HepG2 (cell line): Measurements from ENCODE around the gene BCAM. TPM values are rescaled to one million over a fixed set of nuclear protein-coding genes. Genes with fewer than 3 reads are reported as not detected.

Experiments
- ATF7-NPFF ChIP-seq: sonication (generic); formaldehyde crosslinking; IDR thresholded peaks from 2 replicates; pipeline ENCODE4 v1.8.1; 2023; ENCODE audit warnings: mild to moderate bottlenecking, low read depth, missing genetic modification reagents, moderate library complexity
- ETV5 ChIP-seq: IDR thresholded peaks from 2 replicates; pipeline ENCODE4 v1.6.1; 2018; ENCODE audit warnings: missing biosample characterization, missing genetic modification reagents, inconsistent platforms, borderline replicate concordance
- HIVEP1 ChIP-seq: sonication (generic); formaldehyde crosslinking; IDR thresholded peaks from 2 replicates; pipeline ENCODE4 v1.4.0; 2020; ENCODE audit warnings: mild to moderate bottlenecking, missing genetic modification reagents
- MTA1 ChIP-seq: sonication (generic); formaldehyde crosslinking; IDR thresholded peaks from 2 replicates; pipeline ENCODE4 v1.4.0; 2020; ENCODE audit warnings: missing genetic modification reagents, mild to moderate bottlenecking, borderline replicate concordance
- NFE2L1 ChIP-seq: sonication (generic); formaldehyde crosslinking; IDR thresholded peaks from 2 replicates; pipeline ENCODE4 v1.4.0; 2020; ENCODE audit warnings: missing genetic modification reagents, mild to moderate bottlenecking, borderline replicate concordance
- NFKB2 ChIP-seq: sonication (generic); formaldehyde crosslinking; IDR thresholded peaks from 2 replicates; pipeline ENCODE4 v1.4.0; 2020; ENCODE audit warnings: missing genetic modification reagents, borderline replicate concordance
- STAG1 ChIP-seq: sonication (generic); formaldehyde crosslinking; IDR thresholded peaks from 2 replicates; pipeline ENCODE4 v1.4.0; 2020; ENCODE audit warnings: missing genetic modification reagents
- THAP11 ChIP-seq: IDR thresholded peaks from 2 replicates; pipeline ENCODE4 v1.6.1; 2016; ENCODE audit warnings: missing biosample characterization, missing genetic modification reagents
- TRIM24 ChIP-seq: sonication (generic); formaldehyde crosslinking; IDR thresholded peaks from 2 replicates; pipeline ENCODE4 v1.8.0; 2022; ENCODE audit warnings: mild to moderate bottlenecking, missing genetic modification reagents
- XRCC5 ChIP-seq: fragments of 200-400 bp; formaldehyde crosslinking; optimal IDR thresholded peaks from 2 replicates; pipeline ENCODE3; 2017; ENCODE audit warnings: mild to moderate bottlenecking, low read length
- ZBTB21 ChIP-seq: sonication (generic); formaldehyde crosslinking; IDR thresholded peaks from 2 replicates; pipeline ENCODE4 v1.4.0; 2020; ENCODE audit warnings: missing genetic modification reagents
- ZNF34 ChIP-seq: sonication (generic); formaldehyde crosslinking; IDR thresholded peaks from 2 replicates; pipeline ENCODE4 v1.4.0; 2020; ENCODE audit warnings: mild to moderate bottlenecking, missing genetic modification reagents, borderline replicate concordance
- ZNF468 ChIP-seq: sonication (generic); formaldehyde crosslinking; IDR thresholded peaks from 2 replicates; pipeline ENCODE4 v1.8.0; 2022; ENCODE audit warnings: mild to moderate bottlenecking, moderate library complexity, missing genetic modification reagents
- ZNF616 ChIP-seq: sonication (generic); formaldehyde crosslinking; IDR thresholded peaks from 2 replicates; pipeline ENCODE4 v1.5.0; 2020; ENCODE audit warnings: low read depth, mild to moderate bottlenecking, missing genetic modification reagents
- polyA plus RNA-seq, 8 experiments: library from polyadenylated mRNA; depleted of rRNA in 3 of 8; stranded (reverse) in 7 of 8; unstranded in 1 of 8; fragments of >200 nt; fragmentation: Illumina TruSeq in 4 of 8; extraction: Trizol in 4 of 8; gene quantifications; 2 replicates each; pipeline versions ENCODE4 v1.2.1 to v1.2.3, GENCODE V29; 2011 to 2016; ENCODE audit warnings: low read depth in 4 of 8, missing spikeins in 1 of 8, mixed read lengths in 1 of 8; ENCODE audit not compliant: insufficient read depth in 1 of 8
- total RNA-seq, 5 experiments: library from RNA; depleted of rRNA; stranded (reverse); fragments of >200 nt; fragmentation: Illumina TruSeq; extraction: Trizol; gene quantifications; 2 replicates each; pipeline ENCODE4 v1.2.3, GENCODE V29; 2016; ENCODE audit warnings: low read depth in 1 of 5
- TF ChIP-seq, protein P1 (sequence below): sonication (generic); formaldehyde crosslinking; IDR thresholded peaks from 2 replicates; pipeline ENCODE4 v1.4.0; 2020; ENCODE audit warnings: missing genetic modification reagents, borderline replicate concordance
- TF ChIP-seq, protein P2 (sequence below): sonication (generic); formaldehyde crosslinking; IDR thresholded peaks from 2 replicates; pipeline ENCODE4 v1.8.1; 2023; ENCODE audit warnings: mild to moderate bottlenecking, moderate library complexity, missing genetic modification reagents
- TF ChIP-seq, protein P3 (sequence below): sonication (generic); formaldehyde crosslinking; IDR thresholded peaks from 2 replicates; pipeline ENCODE4 v1.4.0; 2020; ENCODE audit warnings: missing genetic modification reagents
- TF ChIP-seq, protein P4 (sequence below): IDR thresholded peaks from 2 replicates; pipeline ENCODE4 v1.6.1; 2016; ENCODE audit warnings: mild to moderate bottlenecking, missing biosample characterization, missing genetic modification reagents
- TF ChIP-seq, protein P5 (sequence below): sonication (generic); formaldehyde crosslinking; IDR thresholded peaks from 2 replicates; pipeline ENCODE4 v1.4.0; 2020; ENCODE audit warnings: missing genetic modification reagents, low read depth, mild to moderate bottlenecking, borderline replicate concordance

Gene BCAM
- total and polyA plus RNA-seq, 2 of the 13 experiments (the other 11 are each of a cell fraction or from before 2014, with no cell fraction given), result 51.2 to 62.7 TPM

DNA sequence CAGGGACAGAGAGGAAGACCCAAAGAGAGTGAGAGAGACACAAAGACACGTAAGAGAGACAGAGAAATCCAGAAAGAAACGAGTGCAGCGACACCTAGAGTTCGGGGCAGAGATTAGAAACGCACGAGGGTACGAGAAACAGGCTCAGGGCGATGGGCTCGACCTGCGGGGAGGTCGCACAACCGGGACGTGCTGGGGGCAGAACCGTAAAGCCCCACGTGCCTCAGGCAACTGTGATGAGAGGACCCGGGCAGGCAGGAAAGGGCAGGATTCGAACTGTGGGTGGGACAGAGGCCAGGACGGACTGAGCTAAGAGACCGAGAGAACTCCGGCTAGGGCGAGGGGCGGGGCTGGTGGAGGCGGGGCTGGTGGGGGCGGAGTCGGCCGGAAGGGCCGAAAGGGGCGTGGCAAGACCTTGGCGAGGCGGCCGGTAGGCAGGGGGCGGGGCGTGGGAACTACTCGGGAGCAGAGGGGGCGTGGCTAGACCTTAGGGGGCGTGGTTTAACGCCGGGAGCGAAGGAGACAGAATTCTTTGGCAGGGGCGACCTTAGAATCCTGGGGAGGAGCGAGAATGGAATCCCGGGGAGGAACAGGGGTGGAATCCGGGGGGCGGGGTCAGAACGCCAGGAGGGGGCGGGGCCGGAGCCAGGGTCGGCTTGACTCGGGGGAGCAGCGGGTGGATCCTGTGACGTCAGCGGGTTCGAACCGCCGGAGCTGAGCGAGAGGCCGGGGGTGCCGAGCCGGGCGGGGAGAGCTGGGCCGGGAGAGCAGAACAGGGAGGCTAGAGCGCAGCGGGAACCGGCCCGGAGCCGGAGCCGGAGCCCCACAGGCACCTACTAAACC is 36.9 kb downstream of the BCAM start, which contains the start of gene NECTIN2 (continued):
- TF ChIP-seq, protein P1, sequence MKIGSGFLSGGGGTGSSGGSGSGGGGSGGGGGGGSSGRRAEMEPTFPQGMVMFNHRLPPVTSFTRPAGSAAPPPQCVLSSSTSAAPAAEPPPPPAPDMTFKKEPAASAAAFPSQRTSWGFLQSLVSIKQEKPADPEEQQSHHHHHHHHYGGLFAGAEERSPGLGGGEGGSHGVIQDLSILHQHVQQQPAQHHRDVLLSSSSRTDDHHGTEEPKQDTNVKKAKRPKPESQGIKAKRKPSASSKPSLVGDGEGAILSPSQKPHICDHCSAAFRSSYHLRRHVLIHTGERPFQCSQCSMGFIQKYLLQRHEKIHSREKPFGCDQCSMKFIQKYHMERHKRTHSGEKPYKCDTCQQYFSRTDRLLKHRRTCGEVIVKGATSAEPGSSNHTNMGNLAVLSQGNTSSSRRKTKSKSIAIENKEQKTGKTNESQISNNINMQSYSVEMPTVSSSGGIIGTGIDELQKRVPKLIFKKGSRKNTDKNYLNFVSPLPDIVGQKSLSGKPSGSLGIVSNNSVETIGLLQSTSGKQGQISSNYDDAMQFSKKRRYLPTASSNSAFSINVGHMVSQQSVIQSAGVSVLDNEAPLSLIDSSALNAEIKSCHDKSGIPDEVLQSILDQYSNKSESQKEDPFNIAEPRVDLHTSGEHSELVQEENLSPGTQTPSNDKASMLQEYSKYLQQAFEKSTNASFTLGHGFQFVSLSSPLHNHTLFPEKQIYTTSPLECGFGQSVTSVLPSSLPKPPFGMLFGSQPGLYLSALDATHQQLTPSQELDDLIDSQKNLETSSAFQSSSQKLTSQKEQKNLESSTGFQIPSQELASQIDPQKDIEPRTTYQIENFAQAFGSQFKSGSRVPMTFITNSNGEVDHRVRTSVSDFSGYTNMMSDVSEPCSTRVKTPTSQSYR (CRISPR knock-in tag), result 0 out of 2 replicates have a peak, but pooled peaks have one; percentile 6
- TF ChIP-seq, protein P2, sequence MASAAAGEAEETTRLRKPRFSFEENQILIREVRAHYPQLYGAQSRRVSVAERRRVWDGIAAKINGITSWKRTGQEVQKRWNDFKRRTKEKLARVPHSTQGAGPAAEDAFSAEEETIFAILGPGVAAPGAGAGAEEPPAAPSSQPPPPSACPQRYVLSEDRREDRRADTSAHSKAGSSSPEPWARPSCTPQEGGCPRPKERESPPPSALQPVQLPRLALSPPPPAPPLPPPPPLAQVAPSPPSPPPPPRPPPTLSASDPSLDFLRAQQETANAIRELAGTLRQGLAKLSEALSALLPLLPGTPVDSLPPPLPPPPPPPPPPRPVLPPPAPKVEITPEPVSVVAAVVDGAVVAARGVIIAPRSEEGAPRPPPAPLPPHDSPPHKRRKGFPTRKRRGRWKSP, result 0 out of 2 replicates have a peak, but pooled peaks have one; percentile 22
- TF ChIP-seq MTA1 (CRISPR knock-in tag) (peak; percentile 45; the same call in 1 of the 2 replicates), ZBTB21 (CRISPR knock-in tag) (no peak), THAP11 (CRISPR knock-in tag) (peak; percentile 36), HIVEP1 (peak; percentile 73; the same call in 1 of the 2 replicates), ZNF468 (CRISPR knock-in tag) (no peak), STAG1 (CRISPR knock-in tag) (peak; percentile 74), XRCC5 (peak; percentile 52), NFE2L1 (CRISPR knock-in tag) (no peak), ATF7-NPFF (CRISPR knock-in tag) (peak; percentile 26; the same call in 1 of the 2 replicates), ZNF616 (CRISPR knock-in tag) (peak; percentile 28; the same call in 1 of the 2 replicates), ZNF34 (CRISPR knock-in tag) (0 out of 2 replicates have a peak, but pooled peaks have one; percentile 26), TRIM24 (CRISPR knock-in tag) (no peak), ETV5 (peak; percentile 50), NFKB2 (0 out of 2 replicates have a peak, but pooled peaks have one; percentile 44)
- TF ChIP-seq, protein P3, sequence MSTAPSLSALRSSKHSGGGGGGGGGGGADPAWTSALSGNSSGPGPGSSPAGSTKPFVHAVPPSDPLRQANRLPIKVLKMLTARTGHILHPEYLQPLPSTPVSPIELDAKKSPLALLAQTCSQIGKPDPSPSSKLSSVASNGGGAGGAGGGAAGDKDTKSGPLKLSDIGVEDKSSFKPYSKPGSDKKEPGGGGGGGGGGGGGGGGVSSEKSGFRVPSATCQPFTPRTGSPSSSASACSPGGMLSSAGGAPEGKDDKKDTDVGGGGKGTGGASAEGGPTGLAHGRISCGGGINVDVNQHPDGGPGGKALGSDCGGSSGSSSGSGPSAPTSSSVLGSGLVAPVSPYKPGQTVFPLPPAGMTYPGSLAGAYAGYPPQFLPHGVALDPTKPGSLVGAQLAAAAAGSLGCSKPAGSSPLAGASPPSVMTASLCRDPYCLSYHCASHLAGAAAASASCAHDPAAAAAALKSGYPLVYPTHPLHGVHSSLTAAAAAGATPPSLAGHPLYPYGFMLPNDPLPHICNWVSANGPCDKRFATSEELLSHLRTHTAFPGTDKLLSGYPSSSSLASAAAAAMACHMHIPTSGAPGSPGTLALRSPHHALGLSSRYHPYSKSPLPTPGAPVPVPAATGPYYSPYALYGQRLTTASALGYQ (CRISPR knock-in tag), result no peak
- TF ChIP-seq, protein P4, sequence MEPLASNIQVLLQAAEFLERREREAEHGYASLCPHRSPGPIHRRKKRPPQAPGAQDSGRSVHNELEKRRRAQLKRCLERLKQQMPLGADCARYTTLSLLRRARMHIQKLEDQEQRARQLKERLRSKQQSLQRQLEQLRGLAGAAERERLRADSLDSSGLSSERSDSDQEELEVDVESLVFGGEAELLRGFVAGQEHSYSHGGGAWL (CRISPR knock-in tag), result peak; percentile 25
- TF ChIP-seq, protein P5, sequence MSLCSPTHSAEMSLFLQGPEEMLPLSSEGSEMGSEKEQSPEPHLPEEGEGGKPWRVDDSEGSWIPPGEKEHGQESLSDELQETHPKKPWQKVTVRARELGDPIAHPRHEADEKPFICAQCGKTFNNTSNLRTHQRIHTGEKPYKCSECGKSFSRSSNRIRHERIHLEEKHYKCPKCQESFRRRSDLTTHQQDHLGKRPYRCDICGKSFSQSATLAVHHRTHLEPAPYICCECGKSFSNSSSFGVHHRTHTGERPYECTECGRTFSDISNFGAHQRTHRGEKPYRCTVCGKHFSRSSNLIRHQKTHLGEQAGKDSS, result 0 out of 2 replicates have a peak, but pooled peaks have one; percentile 13
